ENCODE data around the gene EIF4EBP3.
A peak's percentile ranks its signal among the peaks of the same experiment; 100 is the strongest.
"Not testable (repeated sequence)": the region's sequence is repeated elsewhere in the genome, so short reads cannot be mapped to it uniquely, and the experiment has no call there.

Gene EIF4EBP3

DNA sequence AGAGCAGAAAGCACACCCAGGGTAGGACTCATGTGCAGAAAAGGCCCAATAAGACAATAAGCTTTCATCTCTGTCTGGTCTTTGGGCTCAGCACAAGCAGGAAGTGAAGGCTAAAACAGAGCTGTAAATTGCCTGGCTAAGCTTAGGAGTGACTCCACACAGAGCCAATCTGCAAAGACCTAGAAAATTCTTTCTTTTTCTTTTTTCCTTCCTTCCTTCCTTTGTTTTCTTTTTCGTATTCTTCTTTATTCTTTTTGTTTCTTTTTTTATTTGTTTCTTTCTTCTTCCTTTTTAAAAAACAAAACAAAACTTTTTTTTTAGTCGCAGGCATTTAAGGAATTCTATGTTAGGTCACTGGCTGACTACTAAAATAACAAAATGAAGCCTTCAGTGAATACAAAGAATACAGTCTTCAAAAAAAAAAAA, 29.3 kb downstream of the EIF4EBP3 start:
- Mint-ChIP-seq H3K27me3 (peaks cover 6% of the 10 kb centered on the region), H3K4me3 (no peak overlapping the region), H3K9me3 (no peaks in the 10 kb centered on the region), H3K36me3 (ENCODE audit: low read depth) (no peaks in the 10 kb centered on the region), H3K27ac (no peak overlapping the region), H3K4me1 (ENCODE audit: low read depth) (no peaks in the 10 kb centered on the region)

DNA sequence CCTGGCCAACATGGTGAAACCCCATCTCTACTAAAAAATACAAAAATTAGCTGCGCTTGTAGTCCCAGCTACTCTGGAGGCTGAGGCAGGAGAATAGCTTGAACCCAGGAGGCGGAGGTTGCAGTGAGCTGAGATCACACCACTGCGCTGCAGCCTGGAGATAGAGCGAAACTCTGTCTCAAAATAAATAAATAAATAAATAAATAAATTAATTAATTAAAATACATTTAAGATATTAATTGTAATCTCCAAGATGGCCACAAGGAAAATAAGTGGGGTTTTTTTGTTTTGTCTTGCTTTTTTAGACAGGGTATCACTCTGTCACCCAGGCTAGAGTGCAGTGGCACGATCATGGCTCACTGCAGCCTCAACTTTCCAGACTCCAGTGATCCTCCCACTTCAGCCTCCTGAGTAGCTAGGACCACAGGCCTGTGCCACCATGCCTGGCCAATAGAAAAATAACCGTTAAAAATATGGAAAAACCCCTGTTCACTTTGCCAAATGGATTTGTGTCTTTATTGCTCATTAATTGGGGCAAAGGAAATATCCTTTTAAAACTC, 31.8 kb downstream of the EIF4EBP3 start:
- H3K4me1 Mint-ChIP-seq (ENCODE audit: low read depth); H3K4me3 Mint-ChIP-seq; H3K27ac Mint-ChIP-seq; H3K36me3 Mint-ChIP-seq (ENCODE audit: low read depth); H3K9me3 Mint-ChIP-seq: not testable (repeated sequence)
- peaks cover 17% of the 10 kb centered on the region for H3K27me3 Mint-ChIP-seq

DNA sequence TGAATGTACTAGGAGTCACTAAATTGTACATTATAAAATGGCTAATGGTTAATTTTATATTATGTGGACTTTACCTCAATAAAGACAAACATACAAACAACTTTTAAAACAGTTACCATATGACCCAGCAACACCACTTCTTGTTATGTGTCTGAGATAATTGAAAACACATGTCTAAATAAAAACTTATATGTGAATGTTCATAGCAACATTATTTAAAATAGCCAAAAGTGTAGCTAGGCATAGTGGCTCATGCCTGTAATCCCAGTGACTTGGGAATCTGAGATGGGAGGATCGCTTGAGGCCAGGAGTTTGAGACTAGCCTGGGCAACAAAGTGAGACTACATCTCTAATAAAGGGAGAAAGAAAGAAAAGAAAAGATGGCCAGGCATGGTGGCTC, 40.0 kb downstream of the EIF4EBP3 start:
- H3K4me1 Mint-ChIP-seq (ENCODE audit: low read depth), result no peaks in the 10 kb centered on the region
- peaks cover 11% of the 10 kb centered on the region for H3K27me3 Mint-ChIP-seq
- no peak overlapping the region for H3K4me3 Mint-ChIP-seq
- H3K27ac Mint-ChIP-seq, result no peak overlapping the region
- no peaks in the 10 kb centered on the region for H3K36me3 Mint-ChIP-seq (ENCODE audit: low read depth)
- no peaks in the 10 kb centered on the region for H3K9me3 Mint-ChIP-seq

DNA sequence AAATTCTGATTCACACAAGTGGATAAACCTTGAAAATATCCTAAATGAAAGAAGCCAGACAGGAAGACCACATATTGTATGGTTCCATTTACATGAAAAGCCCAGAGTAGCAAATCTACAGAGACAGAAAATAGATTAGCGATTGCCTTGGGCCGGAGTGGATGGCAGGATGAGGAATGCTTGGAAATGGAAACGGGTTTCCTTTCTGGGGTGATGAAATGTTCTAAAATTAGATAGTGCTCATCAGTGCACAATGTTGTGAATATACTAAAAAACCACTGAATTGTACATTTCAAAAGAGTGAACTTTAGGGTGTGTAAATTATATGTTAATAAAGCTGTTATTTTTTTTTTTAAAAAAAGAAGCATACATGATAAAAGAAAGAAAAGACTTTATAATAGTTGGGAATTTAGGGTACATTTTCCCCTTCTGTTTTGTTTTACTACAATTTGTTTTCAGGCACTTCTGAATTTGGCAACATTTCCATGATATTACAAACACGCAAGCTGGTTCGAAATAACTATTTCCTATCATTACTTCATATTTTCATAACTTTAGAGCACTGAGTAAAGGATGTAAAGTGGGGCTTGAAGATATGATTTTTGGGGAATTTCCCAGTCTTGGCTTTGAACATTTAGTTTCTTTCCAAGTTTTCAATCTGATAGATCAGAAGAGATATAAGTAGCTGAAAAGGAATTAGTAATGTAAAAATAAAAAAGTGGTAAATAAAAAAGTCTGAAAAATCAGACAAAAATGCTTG, 41.0 kb downstream of the EIF4EBP3 start:
- Mint-ChIP-seq H3K9me3 (no peaks in the 10 kb centered on the region), H3K4me3 (no peak overlapping the region), H3K4me1 (ENCODE audit: low read depth) (no peaks in the 10 kb centered on the region), H3K36me3 (ENCODE audit: low read depth) (no peaks in the 10 kb centered on the region), H3K27ac (no peak overlapping the region), H3K27me3 (peaks cover 4% of the 10 kb centered on the region)

DNA sequence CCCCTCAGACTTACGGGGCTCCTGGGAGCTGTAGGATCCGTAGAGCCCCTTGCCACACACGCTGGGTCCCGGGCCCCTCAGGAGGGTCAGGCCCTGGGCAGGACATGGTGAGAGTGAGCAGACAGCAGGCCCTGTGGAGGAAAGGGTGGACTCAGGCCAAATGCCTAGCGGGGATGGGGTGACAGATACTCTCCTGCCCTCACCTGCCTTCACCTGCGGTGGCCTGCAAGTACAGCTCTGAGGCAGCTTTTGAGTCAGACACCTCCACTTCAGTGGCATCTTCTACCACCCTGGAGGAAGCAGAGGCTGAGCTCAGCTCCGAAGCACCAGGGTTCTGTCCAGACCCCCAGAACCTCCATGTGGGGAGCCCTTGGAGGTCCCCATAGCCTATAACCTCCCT, 43.4 kb downstream of the EIF4EBP3 start:
- Mint-ChIP-seq H3K27me3 (no peaks in the 10 kb centered on the region), H3K27ac (no peak overlapping the region), H3K4me3 (no peak overlapping the region), H3K4me1 (ENCODE audit: low read depth) (peaks cover 4% of the 10 kb centered on the region), H3K9me3 (no peaks in the 10 kb centered on the region), H3K36me3 (ENCODE audit: low read depth) (no peaks in the 10 kb centered on the region)

DNA sequence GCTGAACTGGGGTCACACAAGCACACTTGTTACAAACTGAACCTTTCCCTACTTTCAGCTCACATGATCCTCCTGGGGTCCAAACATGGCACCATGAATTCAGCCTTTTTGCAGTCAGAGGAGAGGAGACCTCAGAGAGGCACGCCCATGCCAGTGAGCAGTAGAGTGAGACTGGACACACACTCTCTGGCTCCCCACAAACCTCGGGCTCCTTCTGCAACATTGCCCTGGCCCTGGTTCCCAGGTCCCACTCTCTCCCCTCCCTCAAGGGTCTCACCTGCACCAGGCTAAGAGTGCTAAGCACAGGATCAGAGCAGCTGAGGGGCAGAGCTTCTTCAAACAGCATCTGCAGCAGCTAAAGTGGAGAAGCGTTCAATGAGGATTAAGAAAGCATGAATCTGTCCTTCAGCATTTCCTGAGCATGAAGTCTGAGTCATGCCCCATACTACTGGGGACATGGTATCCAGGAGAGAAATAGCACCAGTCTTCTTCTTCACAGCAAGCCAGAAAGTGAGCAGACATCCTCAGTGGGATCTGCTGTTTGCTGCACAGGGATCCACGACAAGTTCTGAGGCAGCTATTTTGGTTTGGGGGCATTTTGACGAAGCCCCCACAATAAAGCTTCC, 44.4 kb downstream of the EIF4EBP3 start:
- Mint-ChIP-seq H3K9me3 (no peaks in the 10 kb centered on the region), H3K4me1 (ENCODE audit: low read depth) (peaks cover 5% of the 10 kb centered on the region), H3K27ac (no peak overlapping the region), H3K4me3 (no peak overlapping the region), H3K36me3 (ENCODE audit: low read depth) (no peaks in the 10 kb centered on the region), H3K27me3 (no peaks in the 10 kb centered on the region)

DNA sequence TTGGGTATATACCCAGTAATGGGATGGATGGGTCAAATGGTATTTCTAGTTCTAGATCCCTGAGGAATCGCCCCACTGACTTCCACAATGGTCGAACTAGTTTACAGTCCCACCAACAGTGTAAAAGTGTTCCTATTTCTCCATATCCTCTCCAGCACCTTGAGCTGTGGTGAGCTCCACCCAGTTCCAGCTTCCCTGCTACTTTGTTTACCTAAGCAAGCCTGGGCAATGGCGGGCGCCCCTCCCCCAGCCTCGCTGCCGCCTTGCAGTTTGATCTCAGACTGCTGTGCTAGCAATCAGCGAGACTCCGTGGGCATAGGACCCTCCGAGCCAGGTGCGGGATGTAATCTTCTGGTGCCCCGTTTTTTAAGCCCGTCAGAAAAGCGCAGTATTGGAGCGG, 45.6 kb downstream of the EIF4EBP3 start:
- not testable (repeated sequence) for H3K4me1 Mint-ChIP-seq (ENCODE audit: low read depth); H3K27ac Mint-ChIP-seq; H3K4me3 Mint-ChIP-seq; H3K36me3 Mint-ChIP-seq (ENCODE audit: low read depth); H3K27me3 Mint-ChIP-seq; H3K9me3 Mint-ChIP-seq

DNA sequence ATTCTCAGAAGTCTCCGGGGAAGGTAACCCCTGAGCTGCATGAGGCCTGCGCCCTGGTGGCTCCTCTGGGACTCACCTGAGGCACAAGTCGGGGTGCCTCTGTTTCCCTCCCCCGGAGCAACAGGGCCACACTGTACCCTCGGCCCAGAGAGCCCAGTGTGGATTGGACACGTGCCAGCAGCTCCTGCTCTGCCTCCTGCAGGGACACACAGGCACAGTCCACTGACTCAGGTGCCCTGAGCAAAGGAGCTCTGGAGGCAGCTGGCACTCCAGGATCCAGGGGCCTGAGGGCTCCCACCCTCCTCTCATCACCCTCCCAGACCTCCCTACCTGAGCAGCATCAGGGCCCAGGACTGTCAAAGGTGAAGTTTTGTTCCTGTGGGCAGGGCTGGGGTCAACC, 46.7 kb downstream of the EIF4EBP3 start:
- no peaks in the 10 kb centered on the region for H3K9me3 Mint-ChIP-seq
- H3K4me1 Mint-ChIP-seq (ENCODE audit: low read depth), result peaks cover 5% of the 10 kb centered on the region
- H3K36me3 Mint-ChIP-seq (ENCODE audit: low read depth), result no peaks in the 10 kb centered on the region
- no peak overlapping the region for H3K27ac Mint-ChIP-seq
- H3K4me3 Mint-ChIP-seq, result no peak overlapping the region
- peaks cover 3% of the 10 kb centered on the region for H3K27me3 Mint-ChIP-seq

DNA sequence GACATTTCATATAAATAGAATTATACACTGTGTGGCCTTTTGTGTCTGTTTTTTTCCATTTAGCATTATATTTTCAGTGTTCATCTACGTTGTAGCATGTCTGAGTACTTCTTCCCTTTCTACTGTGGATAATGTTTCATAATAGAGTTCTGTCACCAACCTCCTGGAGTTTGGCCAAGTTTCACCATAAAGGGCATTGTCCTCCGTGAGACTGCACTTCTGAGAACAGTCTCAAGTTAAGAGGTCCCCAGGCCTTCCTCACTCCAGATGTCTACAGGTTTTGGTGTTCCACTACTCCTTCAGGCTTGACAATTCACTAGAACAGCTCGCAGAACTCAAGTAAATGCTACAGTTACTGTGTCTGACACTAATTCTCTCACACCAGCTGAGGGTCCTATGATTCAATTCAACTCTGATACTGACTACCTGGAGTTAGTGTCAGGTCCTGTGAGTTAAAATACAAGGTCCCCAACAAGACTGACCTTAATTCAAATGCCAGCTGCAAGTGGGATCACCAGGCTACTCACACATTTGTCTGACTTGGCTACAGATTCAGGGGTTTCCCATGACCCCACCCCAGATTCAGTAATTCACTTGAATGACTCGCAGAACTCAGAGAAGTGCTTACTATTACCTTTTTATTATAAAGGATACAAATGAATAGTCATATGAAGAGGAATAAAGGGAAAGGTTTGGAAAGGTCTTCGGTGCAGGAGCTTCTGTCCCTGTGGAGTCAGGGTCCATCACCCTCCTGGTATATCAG, 48.3 kb downstream of the EIF4EBP3 start:
- Mint-ChIP-seq H3K4me3 (no peak overlapping the region), H3K4me1 (ENCODE audit: low read depth) (peaks cover 5% of the 10 kb centered on the region), H3K36me3 (ENCODE audit: low read depth) (no peaks in the 10 kb centered on the region), H3K27me3 (peaks cover 3% of the 10 kb centered on the region), H3K9me3 (no peaks in the 10 kb centered on the region), H3K27ac (peak overlapping the region; percentile 6)

DNA sequence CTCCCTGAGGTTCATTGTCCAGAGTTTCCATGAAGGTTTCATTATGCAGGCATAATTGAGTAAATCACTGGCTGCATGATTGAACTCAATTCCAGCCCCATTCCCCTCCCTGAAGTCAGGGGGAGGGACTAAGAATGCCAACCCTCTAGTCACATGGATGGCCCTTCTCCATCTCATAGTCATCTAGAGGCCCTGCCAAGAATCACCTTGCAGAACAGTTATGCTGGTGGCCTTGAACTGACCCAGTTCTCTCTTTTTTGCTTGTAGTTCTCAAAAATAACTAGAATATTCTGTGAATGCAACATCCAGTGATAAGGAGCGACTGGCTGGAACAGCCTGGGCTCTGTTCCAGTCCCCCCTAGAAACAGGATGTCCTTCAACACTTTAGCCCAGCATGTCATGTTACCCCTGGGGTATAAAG, 48.9 kb downstream of the EIF4EBP3 start:
- H3K4me3 Mint-ChIP-seq, result no peak overlapping the region
- H3K4me1 Mint-ChIP-seq (ENCODE audit: low read depth), result peaks cover 5% of the 10 kb centered on the region
- H3K36me3 Mint-ChIP-seq (ENCODE audit: low read depth), result no peaks in the 10 kb centered on the region
- peaks cover 3% of the 10 kb centered on the region for H3K27me3 Mint-ChIP-seq
- no peak overlapping the region for H3K27ac Mint-ChIP-seq
- no peaks in the 10 kb centered on the region for H3K9me3 Mint-ChIP-seq

DNA sequence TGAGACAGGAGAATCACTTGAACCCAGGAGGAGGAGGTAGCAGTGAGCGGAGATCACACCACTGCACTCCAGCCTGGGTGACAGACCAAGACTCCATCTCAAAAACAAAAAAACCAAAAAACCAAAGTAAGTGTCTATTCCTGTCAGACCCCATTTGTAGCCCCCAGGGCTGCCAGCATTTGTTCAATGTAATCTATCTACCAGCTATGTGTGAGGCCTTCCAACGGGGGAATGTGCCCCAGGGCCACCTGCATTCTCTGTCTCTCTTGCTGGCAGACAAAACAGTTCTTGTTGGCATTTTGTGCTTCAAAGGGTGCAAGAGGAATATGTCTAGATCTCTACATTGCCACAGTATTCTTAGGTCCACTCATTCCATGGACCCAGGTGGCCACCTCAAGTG, 51.4 kb downstream of the EIF4EBP3 start:
- Mint-ChIP-seq H3K4me3 (no peak overlapping the region), H3K36me3 (ENCODE audit: low read depth) (no peaks in the 10 kb centered on the region), H3K9me3 (no peaks in the 10 kb centered on the region), H3K4me1 (ENCODE audit: low read depth) (peaks cover 5% of the 10 kb centered on the region), H3K27me3 (peaks cover 3% of the 10 kb centered on the region), H3K27ac (no peak overlapping the region)
